Body of pancreas (tissue), 4 donors: ENCODE results near the gene PNRC1. TPM values are rescaled to one million over a fixed set of nuclear protein-coding genes. Genes with fewer than 3 reads are reported as not detected.

Experiments
- ATAC-seq: fragments of 150-250 bp; one replicate; pipeline ENCODE4 v1.9.1; 2016
- DNase-seq, 4 donors: peaks; one replicate each; pipeline ENCODE4 v3.0.0-alpha.2; 2019
- H3K27ac ChIP-seq, 4 donors: fragments of 200-600 bp; sonication (generic); 1 replicate in 3 of 4; 2 replicates in 1 of 4; pipeline versions ENCODE4 v1.5.1 to v1.6.1; 2016 to 2019; ENCODE audit warnings: mild to moderate bottlenecking in 1 of 4, mixed read lengths in 1 of 4, moderate library complexity in 1 of 4
- H3K27me3 ChIP-seq, 2 donors: fragments of 200-600 bp; sonication (generic); one replicate each; pipeline ENCODE4 v1.6.0; 2016; ENCODE audit warnings: mild to moderate bottlenecking in 1 of 2
- H3K36me3 ChIP-seq, 2 donors: fragments of 200-600 bp; sonication (generic); replicated peaks in 1 of 2; 2 replicates each; pipeline ENCODE4 v1.5.1; 2016; ENCODE audit warnings: low read depth in 2 of 2; ENCODE audit not compliant: insufficient read depth in 1 of 2
- H3K4me1 ChIP-seq: fragments of 200-600 bp; sonication (generic); one replicate; pipeline ENCODE4 v1.6.0; 2016
- H3K4me3 ChIP-seq, 2 donors: fragments of 200-600 bp; sonication (generic); 1 replicate in 1 of 2; 2 replicates in 1 of 2; pipeline ENCODE4 v1.5.1; 2016 to 2019
- H3K9me3 ChIP-seq, 3 donors: fragments of 200-600 bp; sonication (generic); 1 replicate in 2 of 3; 2 replicates in 1 of 3; pipeline ENCODE4 v1.5.1; 2016
- CTCF ChIP-seq, 7 experiments: fragments of 450-650 bp in 4 of 7; fragments of 200-600 bp in 3 of 7; sonication (generic) in 3 of 7; IDR thresholded peaks; one replicate each; pipeline ENCODE4 v1.5.1; 2016 to 2019; ENCODE audit warnings: antibody characterized with exemption in 7 of 7
- POLR2A ChIP-seq, 3 donors: fragments of 450-650 bp; IDR thresholded peaks; one replicate each; pipeline ENCODE4 v1.6.1; 2016; ENCODE audit warnings: antibody characterized with exemption in 3 of 3, mild to moderate bottlenecking in 2 of 3
- WGBS, 2 donors: methylation state at CpG; one replicate each; pipeline ENCODE4 v1.1.5; 2017; 5-methylcytosine and 5-hydroxymethylcytosine counted together
- intact Hi-C: fragments of 100-400 bp; cut with DNase I; formaldehyde crosslinking; loops from one replicate; pipeline ENCODE4 v1.15.1; 2023
- total RNA-seq, 2 donors: library from RNA; depleted of rRNA; stranded (reverse); fragments of >200 nt; gene quantifications; one replicate each; pipeline ENCODE4 v1.1.0, GENCODE V29; 2016

Gene PNRC1
- total RNA-seq, 2 donors from 2014 or later: 133 to 179 TPM

- 87 to 91% methylated on average over 9 to 10 of the region's 10 CpGs for WGBS, 2 donors
- intact Hi-C loops: no loop called here
- no peak for ATAC-seq
Measured at GRCh38 chr6:89069536-89070163, 10.9 kb upstream of the PNRC1 start.

GRCh38 chr6:89071036-89071435, 9.5 kb upstream of the PNRC1 start:
- H3K9me3 ChIP-seq: no peaks in the 10 kb centered on the region
- H3K36me3 ChIP-seq: no peaks in the 10 kb centered on the region
- DNase-seq (no peak), ATAC-seq (no peak)
- no peak overlapping the region for H3K27ac ChIP-seq
- no peak overlapping the region for H3K4me3 ChIP-seq
- H3K27me3 ChIP-seq: no peaks in the 10 kb centered on the region
- intact Hi-C loops: no loop called here
- peaks cover 31% of the 10 kb centered on the region for H3K4me1 ChIP-seq
- TF ChIP-seq CTCF (IDR thresholded peaks at IDR 0.05) (no peak), POLR2A (IDR thresholded peaks at IDR 0.05) (no peak)

More at GRCh38 chr6:89069536-89070163, 10.9 kb upstream of the PNRC1 start:
- H3K27ac ChIP-seq: no peak overlapping the region
- no peaks in the 10 kb centered on the region for H3K27me3 ChIP-seq
- no peak overlapping the region for H3K4me3 ChIP-seq
- DNase-seq: no peak
- peaks cover 31% of the 10 kb centered on the region for H3K4me1 ChIP-seq
- H3K36me3 ChIP-seq: no peaks in the 10 kb centered on the region
- no peak for TF ChIP-seq CTCF (IDR thresholded peaks at IDR 0.05)
- no peak for TF ChIP-seq POLR2A (IDR thresholded peaks at IDR 0.05)
- H3K9me3 ChIP-seq: no peaks in the 10 kb centered on the region

GRCh38 chr6:89073014-89073620, 7.4 kb upstream of the PNRC1 start:
- H3K27me3 ChIP-seq: no peaks in the 10 kb centered on the region
- H3K4me1 ChIP-seq: peaks cover 19% of the 10 kb centered on the region
- no peak overlapping the region for H3K4me3 ChIP-seq
- WGBS, 2 donors: 50 to 72% methylated on average over 4 of the region's 4 CpGs
- intact Hi-C loops: no loop called here
- H3K9me3 ChIP-seq: no peaks in the 10 kb centered on the region
- TF ChIP-seq POLR2A (IDR thresholded peaks at IDR 0.05) (no peak), CTCF (IDR thresholded peaks at IDR 0.05) (no peak)
- H3K27ac ChIP-seq: no peak overlapping the region
- DNase-seq (no peak), ATAC-seq (no peak)
- H3K36me3 ChIP-seq: no peaks in the 10 kb centered on the region

GRCh38 chr6:89073840-89074239, 6.7 kb upstream of the PNRC1 start:
- Histone ChIP-seq H3K4me1 (peaks cover 19% of the 10 kb centered on the region), H3K36me3 (no peaks in the 10 kb centered on the region), H3K27ac (no peak overlapping the region), H3K27me3 (no peaks in the 10 kb centered on the region), H3K9me3 (no peaks in the 10 kb centered on the region), H3K4me3 (no peak overlapping the region)
- DNase-seq (no peak), ATAC-seq (no peak)
- intact Hi-C loops: no loop called here
- WGBS, 2 donors: 35 to 53% methylated on average over 2 of the region's 2 CpGs
- TF ChIP-seq CTCF (IDR thresholded peaks at IDR 0.05) (no peak), POLR2A (IDR thresholded peaks at IDR 0.05) (no peak)
